HG03565 (cell line): ENCODE measurements around the gene GLIPR1.
"Not testable (repeated sequence)": the region's sequence is repeated elsewhere in the genome, so short reads cannot be mapped to it uniquely, and the experiment has no call there.

ENCODE experiments used
- ATAC-seq: cut with Tn5 transposase; IDR thresholded peaks from one replicate; pipeline ENCODE4 v1.9.1; 2021; ENCODE audit warnings: mild to moderate bottlenecking, moderate library complexity; ENCODE audit not compliant: unreplicated experiment

GLIPR1 gene

GRCh38 chr12:75471902-75472890 is 8.4 kb upstream of the GLIPR1 start:
- ATAC-seq = no peak

GRCh38 chr12:75474116-75474515 is 6.4 kb upstream of the GLIPR1 start:
- ATAC-seq = no peak

GRCh38 chr12:75476071-75476470 is 4.5 kb upstream of the GLIPR1 start:
- no peak for ATAC-seq

GRCh38 chr12:75477137-75477536 is 3.4 kb upstream of the GLIPR1 start:
- no peak for ATAC-seq

- peak; percentile 18 for ATAC-seq
Observed at GRCh38 chr12:75478116-75478794, 2.3 kb upstream of the GLIPR1 start.

- no peak for ATAC-seq
Observed at GRCh38 chr12:75479963-75480461, 543 bp upstream of the GLIPR1 start.

GRCh38 chr12:75481013-75481705 is 604 bp downstream of the GLIPR1 start:
- peak; percentile 9 for ATAC-seq

GRCh38 chr12:75481774-75482173 is 1.2 kb downstream of the GLIPR1 start:
- ATAC-seq = no peak

- no peak for ATAC-seq
Observed at GRCh38 chr12:75482646-75483045, 2.1 kb downstream of the GLIPR1 start.

- no peak for ATAC-seq
Observed at GRCh38 chr12:75483431-75483830, 2.9 kb downstream of the GLIPR1 start.

GRCh38 chr12:75484450-75484849 is 3.9 kb downstream of the GLIPR1 start:
- not testable (repeated sequence) for ATAC-seq

- no peak for ATAC-seq
Observed at GRCh38 chr12:75487308-75487707, 6.8 kb downstream of the GLIPR1 start.

- ATAC-seq = peak; percentile 29
Observed at GRCh38 chr12:75488553-75488952, 8.0 kb downstream of the GLIPR1 start.

- peak; percentile 7 for ATAC-seq
Observed at GRCh38 chr12:75489187-75489586, 8.6 kb downstream of the GLIPR1 start.

GRCh38 chr12:75489613-75490210 is 9.2 kb downstream of the GLIPR1 start:
- ATAC-seq = peak; percentile 78

- no peak for ATAC-seq
Observed at GRCh38 chr12:75491169-75491568, 10.6 kb downstream of the GLIPR1 start.

GRCh38 chr12:75503459-75503858 is 22.9 kb downstream of the GLIPR1 start:
- no peak for ATAC-seq

GRCh38 chr12:75503866-75504265 is 23.3 kb downstream of the GLIPR1 start:
- no peak for ATAC-seq

GRCh38 chr12:75505706-75506312 is 25.3 kb downstream of the GLIPR1 start:
- no peak for ATAC-seq

- no peak for ATAC-seq
Observed at GRCh38 chr12:75507086-75507485, 26.5 kb downstream of the GLIPR1 start.
